Lower leg skin (tissue), 3 donors: ENCODE data around the gene PARS2.

Experiments
- POLR2A ChIP-seq, 2 donors: fragments of 450-650 bp; IDR thresholded peaks; one replicate each; pipeline ENCODE4 v1.6.1; 2016 to 2017; ENCODE audit warnings: antibody characterized with exemption in 2 of 2, mild to moderate bottlenecking in 1 of 2, moderate library complexity in 1 of 2
- TF ChIP-seq, protein P1 (sequence below), 3 donors: fragments of 450-650 bp; IDR thresholded peaks; one replicate each; pipeline ENCODE4 v1.5.1; 2016; ENCODE audit warnings: antibody characterized with exemption in 3 of 3, mild to moderate bottlenecking in 3 of 3, moderate library complexity in 2 of 3

DNA sequence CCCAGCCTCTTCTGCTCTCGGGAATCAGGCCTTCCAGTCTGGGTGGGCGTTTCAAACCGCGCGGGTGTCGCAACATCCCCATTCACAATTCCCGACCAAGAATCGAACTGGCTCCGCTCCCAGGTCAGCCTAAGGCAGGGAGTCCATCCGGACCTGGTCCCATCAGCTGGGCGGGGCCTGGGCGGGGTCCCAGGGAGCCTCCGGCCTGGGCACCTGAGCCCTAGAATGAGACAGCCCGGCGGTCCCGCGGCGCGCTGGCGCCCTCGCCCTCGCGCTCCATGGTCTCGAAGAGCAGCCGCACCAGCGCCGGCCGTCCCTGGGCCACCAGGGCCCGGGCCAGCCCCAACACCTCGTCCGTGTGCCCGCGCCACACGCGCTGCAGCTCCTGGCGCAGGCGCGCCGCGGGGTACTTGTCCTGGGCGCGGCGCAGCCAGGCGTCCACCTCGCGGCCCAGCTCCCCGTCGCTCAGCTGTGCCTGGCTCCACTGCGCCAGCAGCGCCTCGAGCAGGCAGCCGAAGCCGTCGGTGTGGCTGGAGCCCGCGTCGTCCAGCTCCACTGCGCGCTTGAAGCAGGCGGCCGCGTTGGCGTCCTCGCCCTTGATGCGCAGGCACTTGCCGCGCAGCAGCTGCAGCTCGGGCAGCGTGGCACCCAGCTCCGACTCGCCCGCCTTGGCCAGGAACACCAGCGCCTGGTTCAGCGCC, 16.9 kb upstream of the PARS2 start:
- TF ChIP-seq POLR2A (IDR thresholded peaks at IDR 0.05) = no peak
- TF ChIP-seq, protein P1, sequence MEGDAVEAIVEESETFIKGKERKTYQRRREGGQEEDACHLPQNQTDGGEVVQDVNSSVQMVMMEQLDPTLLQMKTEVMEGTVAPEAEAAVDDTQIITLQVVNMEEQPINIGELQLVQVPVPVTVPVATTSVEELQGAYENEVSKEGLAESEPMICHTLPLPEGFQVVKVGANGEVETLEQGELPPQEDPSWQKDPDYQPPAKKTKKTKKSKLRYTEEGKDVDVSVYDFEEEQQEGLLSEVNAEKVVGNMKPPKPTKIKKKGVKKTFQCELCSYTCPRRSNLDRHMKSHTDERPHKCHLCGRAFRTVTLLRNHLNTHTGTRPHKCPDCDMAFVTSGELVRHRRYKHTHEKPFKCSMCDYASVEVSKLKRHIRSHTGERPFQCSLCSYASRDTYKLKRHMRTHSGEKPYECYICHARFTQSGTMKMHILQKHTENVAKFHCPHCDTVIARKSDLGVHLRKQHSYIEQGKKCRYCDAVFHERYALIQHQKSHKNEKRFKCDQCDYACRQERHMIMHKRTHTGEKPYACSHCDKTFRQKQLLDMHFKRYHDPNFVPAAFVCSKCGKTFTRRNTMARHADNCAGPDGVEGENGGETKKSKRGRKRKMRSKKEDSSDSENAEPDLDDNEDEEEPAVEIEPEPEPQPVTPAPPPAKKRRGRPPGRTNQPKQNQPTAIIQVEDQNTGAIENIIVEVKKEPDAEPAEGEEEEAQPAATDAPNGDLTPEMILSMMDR (IDR thresholded peaks at IDR 0.05) = no peak
